OCI-LY3 (cell line): ENCODE data around the gene CTNND2.

Experiments
- EZH2phosphoT487 ChIP-seq: fragments of 200-600 bp; shearing (Covaris generic); IDR thresholded peaks from 2 replicates; pipeline ENCODE4 v1.6.1; 2018; ENCODE audit warnings: antibody characterized with exemption, mixed run types, low read depth
- TF ChIP-seq, protein P1 (sequence below): fragments of 200-600, 300-600 bp; sonication (generic); IDR thresholded peaks from 2 replicates; pipeline ENCODE4 v1.5.1; 2014; ENCODE audit warnings: antibody characterized with exemption, low read length, low read depth

DNA sequence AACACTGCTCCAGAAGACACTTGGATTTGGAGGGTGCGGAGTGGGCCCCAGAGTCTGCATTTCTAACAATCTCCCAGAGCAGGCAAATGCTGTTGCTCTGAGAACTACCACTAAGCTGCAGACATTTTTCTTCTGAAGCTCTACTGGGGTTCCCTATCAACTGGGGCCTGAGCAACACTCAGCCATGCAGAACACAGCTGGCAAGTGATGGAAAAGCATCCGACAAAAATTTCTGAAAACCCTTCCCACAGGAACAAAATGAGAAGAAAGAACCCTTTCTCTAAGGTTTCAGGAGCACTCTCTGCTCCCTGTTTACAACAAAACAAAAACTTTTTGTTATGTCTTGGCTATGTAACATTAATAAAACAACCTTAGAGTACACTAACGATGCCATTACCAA, 516.9 kb downstream of the CTNND2 start:
- TF ChIP-seq, protein P1, sequence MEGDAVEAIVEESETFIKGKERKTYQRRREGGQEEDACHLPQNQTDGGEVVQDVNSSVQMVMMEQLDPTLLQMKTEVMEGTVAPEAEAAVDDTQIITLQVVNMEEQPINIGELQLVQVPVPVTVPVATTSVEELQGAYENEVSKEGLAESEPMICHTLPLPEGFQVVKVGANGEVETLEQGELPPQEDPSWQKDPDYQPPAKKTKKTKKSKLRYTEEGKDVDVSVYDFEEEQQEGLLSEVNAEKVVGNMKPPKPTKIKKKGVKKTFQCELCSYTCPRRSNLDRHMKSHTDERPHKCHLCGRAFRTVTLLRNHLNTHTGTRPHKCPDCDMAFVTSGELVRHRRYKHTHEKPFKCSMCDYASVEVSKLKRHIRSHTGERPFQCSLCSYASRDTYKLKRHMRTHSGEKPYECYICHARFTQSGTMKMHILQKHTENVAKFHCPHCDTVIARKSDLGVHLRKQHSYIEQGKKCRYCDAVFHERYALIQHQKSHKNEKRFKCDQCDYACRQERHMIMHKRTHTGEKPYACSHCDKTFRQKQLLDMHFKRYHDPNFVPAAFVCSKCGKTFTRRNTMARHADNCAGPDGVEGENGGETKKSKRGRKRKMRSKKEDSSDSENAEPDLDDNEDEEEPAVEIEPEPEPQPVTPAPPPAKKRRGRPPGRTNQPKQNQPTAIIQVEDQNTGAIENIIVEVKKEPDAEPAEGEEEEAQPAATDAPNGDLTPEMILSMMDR = no peak
- TF ChIP-seq EZH2phosphoT487 = no peak
